Measurements from ENCODE around the gene XRCC1. TPM values are rescaled to one million over a fixed set of nuclear protein-coding genes. Genes with fewer than 3 reads are reported as not detected.

The XRCC1 gene
- total RNA-seq, 4 donors from 2014 or later, result 8.0 to 147 (median 15.8) TPM

DNA sequence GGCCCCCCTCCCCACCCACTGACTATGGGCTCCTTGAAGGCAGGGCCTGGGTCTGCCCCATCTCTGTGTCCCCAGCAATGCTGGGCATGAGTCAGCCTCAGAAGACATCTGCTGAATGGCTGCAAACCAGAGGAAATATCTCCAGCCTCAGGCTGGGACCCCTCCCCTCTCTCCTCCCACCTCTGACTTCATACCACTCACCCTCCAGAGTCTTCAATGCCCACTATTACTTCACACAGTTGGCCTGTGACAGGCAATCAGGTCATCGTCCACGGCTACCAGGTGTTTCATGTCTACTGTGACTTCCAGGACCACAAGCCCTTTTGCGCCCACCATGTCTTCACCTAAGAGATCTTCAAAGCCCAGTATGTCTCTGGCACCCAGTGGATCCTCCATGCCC is 36.5 kb upstream of the XRCC1 start, which contains the start of gene SRRM5:
TSS of gene SRRM5 (plus strand) at position 301 of the 400 bp plus-strand sequence. CDS start at position 335, 34 bp downstream.
- no peaks in the 10 kb centered on the region for H3K36me3 ChIP-seq
- DNase-seq, result no peak
- H3K27ac ChIP-seq, result no peak within 1 kb of the TSS
- in situ Hi-C loops (cut with MboI; ENCODE audit: low pct_ligation_motif_present in 1 of 4, low pct_unique_long_range_greater_than_20kb in 1 of 4, low sequenced_read_pairs in 3 of 4) (no loop called here), intact Hi-C loops (cut with DNase I; ENCODE audit: low total_unique reads) (no loop called here)
- H3K27me3 ChIP-seq, result no peaks in the 10 kb centered on the region
- H3K9me3 ChIP-seq, result no peaks in the 10 kb centered on the region
- H3K4me1 ChIP-seq, result no peaks in the 10 kb centered on the region
- H3K4me3 ChIP-seq, result no peak within 1 kb of the TSS
- TF ChIP-seq EP300 (IDR thresholded peaks at IDR 0.05; ENCODE audit: low read depth), result no peak
- TF ChIP-seq, protein P1, sequence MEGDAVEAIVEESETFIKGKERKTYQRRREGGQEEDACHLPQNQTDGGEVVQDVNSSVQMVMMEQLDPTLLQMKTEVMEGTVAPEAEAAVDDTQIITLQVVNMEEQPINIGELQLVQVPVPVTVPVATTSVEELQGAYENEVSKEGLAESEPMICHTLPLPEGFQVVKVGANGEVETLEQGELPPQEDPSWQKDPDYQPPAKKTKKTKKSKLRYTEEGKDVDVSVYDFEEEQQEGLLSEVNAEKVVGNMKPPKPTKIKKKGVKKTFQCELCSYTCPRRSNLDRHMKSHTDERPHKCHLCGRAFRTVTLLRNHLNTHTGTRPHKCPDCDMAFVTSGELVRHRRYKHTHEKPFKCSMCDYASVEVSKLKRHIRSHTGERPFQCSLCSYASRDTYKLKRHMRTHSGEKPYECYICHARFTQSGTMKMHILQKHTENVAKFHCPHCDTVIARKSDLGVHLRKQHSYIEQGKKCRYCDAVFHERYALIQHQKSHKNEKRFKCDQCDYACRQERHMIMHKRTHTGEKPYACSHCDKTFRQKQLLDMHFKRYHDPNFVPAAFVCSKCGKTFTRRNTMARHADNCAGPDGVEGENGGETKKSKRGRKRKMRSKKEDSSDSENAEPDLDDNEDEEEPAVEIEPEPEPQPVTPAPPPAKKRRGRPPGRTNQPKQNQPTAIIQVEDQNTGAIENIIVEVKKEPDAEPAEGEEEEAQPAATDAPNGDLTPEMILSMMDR (IDR thresholded peaks at IDR 0.05), result no peak
- no peak for TF ChIP-seq POLR2AphosphoS5 (IDR thresholded peaks at IDR 0.05)
- TF ChIP-seq POLR2A (IDR thresholded peaks at IDR 0.05), result no peak
- WGBS, 2 donors (ENCODE audit: low coverage in 1 of 2), result 96 to 100% methylated on average over 3 of the region's 3 CpGs

- 82% methylated on average over 3 of the region's 3 CpGs; no CpG with 5 or more reads in 1 of the 2 donors for WGBS, 2 donors (ENCODE audit: low coverage in 1 of 2)
- in situ Hi-C loops (cut with MboI; ENCODE audit: low pct_ligation_motif_present in 1 of 4, low pct_unique_long_range_greater_than_20kb in 1 of 4, low sequenced_read_pairs in 3 of 4) (no loop called here), intact Hi-C loops (cut with DNase I; ENCODE audit: low total_unique reads) (no loop called here)
- H3K36me3 ChIP-seq, result no peaks in the 10 kb centered on the region
- H3K9me3 ChIP-seq, result no peaks in the 10 kb centered on the region
- DNase-seq, result no peak
- no peak overlapping the region for H3K4me3 ChIP-seq
- H3K27ac ChIP-seq, result no peak overlapping the region
- TF ChIP-seq EP300 (IDR thresholded peaks at IDR 0.05; ENCODE audit: low read depth) (no peak), POLR2A (IDR thresholded peaks at IDR 0.05) (no peak), POLR2AphosphoS5 (IDR thresholded peaks at IDR 0.05) (no peak)
- TF ChIP-seq, protein P1 (IDR thresholded peaks at IDR 0.05), result no peak
- H3K27me3 ChIP-seq, result no peaks in the 10 kb centered on the region
- H3K4me1 ChIP-seq, result no peaks in the 10 kb centered on the region
These were observed 35.2 kb upstream of the XRCC1 start for GRCh38 chr19:43610493-43610892.

DNA sequence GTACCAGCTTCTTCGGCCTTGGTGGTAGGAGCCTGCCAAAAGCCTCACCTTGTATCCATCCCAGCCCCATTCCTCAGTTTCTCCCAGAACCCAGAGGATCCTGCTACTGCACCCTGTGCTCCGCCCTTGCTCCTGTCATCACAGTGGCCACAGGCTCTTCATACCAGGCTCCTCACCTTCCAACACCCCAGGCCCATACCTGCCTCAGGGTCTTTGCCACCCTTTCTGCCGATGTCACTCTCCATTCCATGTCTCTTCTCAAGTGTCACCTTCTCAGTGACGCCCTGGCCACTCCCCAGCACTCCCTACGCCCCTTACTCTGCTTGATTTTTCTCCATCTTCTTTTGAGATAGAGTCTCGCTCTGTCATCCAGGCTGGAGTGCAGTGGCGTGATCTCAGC is 34.5 kb upstream of the XRCC1 start:
- DNase-seq, result no peak
- H3K36me3 ChIP-seq, result no peaks in the 10 kb centered on the region
- intact Hi-C loops (cut with DNase I; ENCODE audit: low total_unique reads) (no loop called here), in situ Hi-C loops (cut with MboI; ENCODE audit: low pct_ligation_motif_present in 1 of 4, low pct_unique_long_range_greater_than_20kb in 1 of 4, low sequenced_read_pairs in 3 of 4) (no loop called here)
- H3K9me3 ChIP-seq, result no peaks in the 10 kb centered on the region
- no peaks in the 10 kb centered on the region for H3K27me3 ChIP-seq
- H3K4me1 ChIP-seq, result no peaks in the 10 kb centered on the region
- no peak overlapping the region for H3K4me3 ChIP-seq
- no peak overlapping the region for H3K27ac ChIP-seq
- TF ChIP-seq, protein P1 (IDR thresholded peaks at IDR 0.05), result no peak
- TF ChIP-seq POLR2A (IDR thresholded peaks at IDR 0.05), result no peak
- TF ChIP-seq POLR2AphosphoS5 (IDR thresholded peaks at IDR 0.05), result no peak
- no peak for TF ChIP-seq EP300 (IDR thresholded peaks at IDR 0.05; ENCODE audit: low read depth)
- 84 to 95% methylated on average over 6 to 7 of the region's 7 CpGs for WGBS, 2 donors (ENCODE audit: low coverage in 1 of 2)

DNA sequence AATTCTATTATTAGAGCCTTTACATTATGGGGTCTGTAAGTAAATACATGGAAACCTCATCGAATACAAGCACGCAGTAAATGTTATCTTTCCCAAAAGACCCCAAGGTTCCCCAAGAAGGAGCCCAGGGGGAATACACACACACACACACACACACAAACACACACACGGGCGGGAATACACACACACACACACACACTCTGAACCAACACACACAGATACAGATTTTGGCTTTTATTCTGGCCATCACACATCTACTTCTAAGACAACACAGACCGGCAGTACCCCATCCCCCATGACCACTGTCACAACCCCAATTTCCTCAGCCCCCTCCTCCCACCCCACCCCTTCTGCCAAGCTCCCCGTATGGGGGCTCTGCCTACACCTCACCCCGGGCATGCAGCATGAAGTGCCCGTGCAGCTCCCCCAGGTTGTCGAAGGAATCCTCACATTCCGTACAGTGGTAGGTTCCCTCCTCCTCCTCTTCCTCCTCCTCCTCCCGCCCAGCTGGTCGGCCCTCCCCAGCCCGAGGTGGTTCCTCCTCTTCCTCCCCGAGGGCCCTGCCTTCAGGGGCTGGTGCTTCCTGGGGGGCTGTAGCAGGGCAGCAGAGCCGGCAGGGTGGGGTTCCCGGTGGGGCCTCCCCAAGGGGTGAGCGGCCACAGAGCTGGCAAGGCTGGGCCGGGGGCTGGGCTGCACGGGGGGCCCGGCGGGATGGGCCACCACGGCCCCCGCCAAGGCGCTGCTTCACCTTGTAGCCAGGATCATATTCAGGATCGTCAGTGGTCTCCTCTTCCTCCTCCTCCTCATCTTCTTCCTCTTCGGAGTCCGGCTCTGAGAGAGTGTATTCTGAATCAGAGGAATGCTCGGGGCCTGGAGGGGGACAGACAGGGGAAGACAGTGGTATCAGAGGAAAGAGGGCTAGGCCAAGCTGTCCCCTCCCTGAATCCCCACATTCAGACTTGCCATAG is 32.2 kb upstream of the XRCC1 start:
- H3K4me1 ChIP-seq, result no peaks in the 10 kb centered on the region
- H3K4me3 ChIP-seq, result no peak overlapping the region
- in situ Hi-C loops (cut with MboI; ENCODE audit: low pct_ligation_motif_present in 1 of 4, low pct_unique_long_range_greater_than_20kb in 1 of 4, low sequenced_read_pairs in 3 of 4), result no loop called here
- no peak for TF ChIP-seq POLR2AphosphoS5 (IDR thresholded peaks at IDR 0.05)
- TF ChIP-seq, protein P1 (IDR thresholded peaks at IDR 0.05), result no peak
- TF ChIP-seq EP300 (IDR thresholded peaks at IDR 0.05; ENCODE audit: low read depth), result no peak
- no peak for TF ChIP-seq POLR2A (IDR thresholded peaks at IDR 0.05)
- WGBS, 2 donors (ENCODE audit: low coverage in 1 of 2), result 83 to 90% methylated on average over 5 to 21 of the region's 28 CpGs
- no peaks in the 10 kb centered on the region for H3K9me3 ChIP-seq
- no peak for DNase-seq
- H3K27me3 ChIP-seq, result no peaks in the 10 kb centered on the region
- intact Hi-C loops (cut with DNase I; ENCODE audit: low total_unique reads), result no loop called here
- no peak overlapping the region for H3K27ac ChIP-seq
- H3K36me3 ChIP-seq, result no peaks in the 10 kb centered on the region
